Gastroesophageal sphincter (tissue), 3 donors: ENCODE data around the gene RRAS.
"Not testable (repeated sequence)": the region's sequence is repeated elsewhere in the genome, so short reads cannot be mapped to it uniquely, and the experiment has no call there.

ENCODE experiments used
- EP300 ChIP-seq: sonication (generic); formaldehyde crosslinking; IDR thresholded peaks from one replicate; pipeline ENCODE4 v1.6.1; 2017; ENCODE audit warnings: antibody characterized with exemption, mild to moderate bottlenecking
- POLR2A ChIP-seq, 2 donors: fragments of 450-650 bp; IDR thresholded peaks; one replicate each; pipeline ENCODE4 v1.6.1; 2017; ENCODE audit warnings: antibody characterized with exemption in 2 of 2, mild to moderate bottlenecking in 2 of 2, moderate library complexity in 1 of 2
- POLR2AphosphoS5 ChIP-seq: sonication (generic); formaldehyde crosslinking; IDR thresholded peaks from one replicate; pipeline ENCODE4 v1.6.1; 2017; ENCODE audit warnings: antibody characterized with exemption
- TF ChIP-seq, protein P1 (sequence below), 4 experiments: fragments of 200-600 bp in 2 of 4; fragments of 450-650 bp in 2 of 4; sonication (generic) in 1 of 4; IDR thresholded peaks; one replicate each; pipeline ENCODE4 v1.5.1; 2017 to 2019; ENCODE audit warnings: antibody characterized with exemption in 4 of 4, mild to moderate bottlenecking in 2 of 4, moderate library complexity in 2 of 4

DNA sequence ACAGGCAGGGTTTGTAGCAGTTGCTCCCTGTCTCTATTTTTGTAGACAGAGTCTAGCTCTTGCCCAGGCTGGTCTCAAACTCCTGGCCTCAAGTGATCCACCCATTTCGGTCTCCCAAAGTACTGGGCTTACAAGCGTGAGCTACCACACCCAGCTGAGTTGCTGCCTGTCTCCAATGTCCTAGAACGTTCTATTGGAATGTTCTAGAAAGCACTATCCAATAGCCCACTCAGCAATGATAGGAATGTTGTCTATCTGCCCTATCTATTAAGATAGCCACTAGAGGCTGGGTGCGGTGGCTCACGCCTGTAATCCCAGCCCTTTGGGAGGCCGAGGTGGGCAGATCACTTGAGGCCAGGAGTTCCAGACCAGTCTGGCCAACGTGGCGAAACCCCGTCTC lies 6.7 kb downstream of the RRAS start:
- TF ChIP-seq POLR2AphosphoS5; POLR2A (IDR thresholded peaks at IDR 0.05); EP300: not testable (repeated sequence)
- TF ChIP-seq, protein P1, sequence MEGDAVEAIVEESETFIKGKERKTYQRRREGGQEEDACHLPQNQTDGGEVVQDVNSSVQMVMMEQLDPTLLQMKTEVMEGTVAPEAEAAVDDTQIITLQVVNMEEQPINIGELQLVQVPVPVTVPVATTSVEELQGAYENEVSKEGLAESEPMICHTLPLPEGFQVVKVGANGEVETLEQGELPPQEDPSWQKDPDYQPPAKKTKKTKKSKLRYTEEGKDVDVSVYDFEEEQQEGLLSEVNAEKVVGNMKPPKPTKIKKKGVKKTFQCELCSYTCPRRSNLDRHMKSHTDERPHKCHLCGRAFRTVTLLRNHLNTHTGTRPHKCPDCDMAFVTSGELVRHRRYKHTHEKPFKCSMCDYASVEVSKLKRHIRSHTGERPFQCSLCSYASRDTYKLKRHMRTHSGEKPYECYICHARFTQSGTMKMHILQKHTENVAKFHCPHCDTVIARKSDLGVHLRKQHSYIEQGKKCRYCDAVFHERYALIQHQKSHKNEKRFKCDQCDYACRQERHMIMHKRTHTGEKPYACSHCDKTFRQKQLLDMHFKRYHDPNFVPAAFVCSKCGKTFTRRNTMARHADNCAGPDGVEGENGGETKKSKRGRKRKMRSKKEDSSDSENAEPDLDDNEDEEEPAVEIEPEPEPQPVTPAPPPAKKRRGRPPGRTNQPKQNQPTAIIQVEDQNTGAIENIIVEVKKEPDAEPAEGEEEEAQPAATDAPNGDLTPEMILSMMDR (IDR thresholded peaks at IDR 0.05) = not testable (repeated sequence)
